ENCODE results near the gene CALCOCO1.

DNA sequence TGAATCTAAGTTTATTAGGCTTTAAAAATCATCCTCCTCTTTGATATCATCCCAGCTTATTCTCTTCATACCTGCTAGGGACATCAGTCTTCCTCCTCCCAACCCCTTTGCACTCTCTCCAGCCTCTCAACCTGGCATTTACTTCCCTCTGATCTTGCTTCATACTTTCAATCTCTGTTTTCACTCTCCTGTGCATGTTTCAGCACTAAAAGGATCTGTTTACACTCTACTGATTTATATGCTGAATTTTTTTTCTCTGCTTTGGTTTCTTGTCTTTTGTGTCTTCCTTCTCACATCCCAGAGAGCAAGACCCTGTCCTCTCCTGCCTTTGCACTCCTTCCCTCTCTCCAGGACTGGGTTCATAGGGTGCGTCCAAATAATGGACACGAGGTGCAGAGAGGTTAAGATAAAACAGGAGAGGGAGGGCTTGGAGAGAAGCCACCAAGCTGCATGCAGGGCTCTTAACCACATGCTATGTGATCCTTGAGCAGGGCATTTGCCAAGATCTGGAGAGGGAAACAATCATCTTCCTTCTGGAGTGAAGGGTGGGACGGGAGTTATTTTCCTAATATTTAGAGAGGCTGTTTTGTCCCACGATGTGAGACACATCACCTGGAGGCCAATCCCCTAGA lies 27.5 kb upstream of the CALCOCO1 start:
- TF ChIP-seq GATA3 (IDR thresholded peaks at IDR 0.05; ENCODE audit: low read depth, low read length) (no peak), GATA2 (IDR thresholded peaks at IDR 0.05; ENCODE audit: low read depth, low read length) (no peak)
